ENCODE measurements around the gene CDKAL1.
"Not testable (repeated sequence)": the region's sequence is repeated elsewhere in the genome, so short reads cannot be mapped to it uniquely, and the experiment has no call there.

The CDKAL1 gene

GRCh38 chr6:20590476-20590875 is 56.2 kb downstream of the CDKAL1 start:
- H3K27ac ChIP-seq (ENCODE audit: low read depth, low read length); H3K79me2 ChIP-seq (ENCODE audit: control insufficient read depth, insufficient read depth, low read length, unreplicated experiment); H3K27me3 ChIP-seq (ENCODE audit: insufficient read depth, low read length); H3K4me1 ChIP-seq (ENCODE audit: control insufficient read depth, insufficient read depth, low read length, unreplicated experiment); H2AFZ ChIP-seq (ENCODE audit: low read length, unreplicated experiment); H3K36me3 ChIP-seq (ENCODE audit: insufficient read depth, low read length); H3K4me3 ChIP-seq (ENCODE audit: low read depth, low read length): not testable (repeated sequence)

GRCh38 chr6:20594299-20594853 is 60.1 kb downstream of the CDKAL1 start:
- H2AFZ ChIP-seq (ENCODE audit: low read length, unreplicated experiment); H3K4me3 ChIP-seq (ENCODE audit: low read depth, low read length); H3K79me2 ChIP-seq (ENCODE audit: control insufficient read depth, insufficient read depth, low read length, unreplicated experiment); H3K4me1 ChIP-seq (ENCODE audit: control insufficient read depth, insufficient read depth, low read length, unreplicated experiment); H3K27me3 ChIP-seq (ENCODE audit: insufficient read depth, low read length); H3K27ac ChIP-seq (ENCODE audit: low read depth, low read length); H3K36me3 ChIP-seq (ENCODE audit: insufficient read depth, low read length): not testable (repeated sequence)

GRCh38 chr6:20599302-20600051 is 65.2 kb downstream of the CDKAL1 start:
- H3K27me3 ChIP-seq (ENCODE audit: insufficient read depth, low read length): no peaks in the 10 kb centered on the region
- H2AFZ ChIP-seq (ENCODE audit: low read length, unreplicated experiment): no peak overlapping the region
- no peaks in the 10 kb centered on the region for H3K79me2 ChIP-seq (ENCODE audit: control insufficient read depth, insufficient read depth, low read length, unreplicated experiment)
- H3K4me1 ChIP-seq (ENCODE audit: control insufficient read depth, insufficient read depth, low read length, unreplicated experiment): no peaks in the 10 kb centered on the region
- H3K36me3 ChIP-seq (ENCODE audit: insufficient read depth, low read length): 0 out of 2 replicates have a peak, but pooled peaks cover 7% of the 10 kb centered on the region
- no peak overlapping the region for H3K4me3 ChIP-seq (ENCODE audit: low read depth, low read length)
- no peak overlapping the region for H3K27ac ChIP-seq (ENCODE audit: low read depth, low read length)

DNA sequence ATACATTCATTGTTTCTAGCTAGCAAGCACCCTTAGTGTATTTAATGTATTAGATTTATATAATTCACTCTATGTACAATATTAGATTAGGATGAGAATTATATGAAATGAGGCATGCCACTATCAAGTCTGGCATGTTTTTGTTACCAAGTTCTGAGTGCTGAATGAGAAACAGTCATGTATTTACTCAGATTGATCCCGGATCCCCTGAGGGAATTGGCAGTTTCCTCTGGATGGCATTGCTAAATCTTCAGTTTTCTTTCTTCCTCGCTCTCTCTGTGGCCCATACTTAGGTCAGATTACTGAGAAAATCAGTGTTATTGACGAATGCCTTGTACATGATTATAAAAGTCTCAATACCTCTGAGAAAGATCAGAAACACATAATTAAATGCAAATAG is 66.6 kb downstream of the CDKAL1 start:
- Histone ChIP-seq H3K4me3 (ENCODE audit: low read depth, low read length) (no peak overlapping the region), H3K27ac (ENCODE audit: low read depth, low read length) (no peak overlapping the region)

GRCh38 chr6:20604159-20604558 is 69.9 kb downstream of the CDKAL1 start:
- Histone ChIP-seq H3K4me1 (ENCODE audit: control insufficient read depth, insufficient read depth, low read length, unreplicated experiment) (no peaks in the 10 kb centered on the region), H3K27me3 (ENCODE audit: insufficient read depth, low read length) (no peaks in the 10 kb centered on the region), H2AFZ (ENCODE audit: low read length, unreplicated experiment) (no peak overlapping the region), H3K36me3 (ENCODE audit: insufficient read depth, low read length) (no peaks in the 10 kb centered on the region), H3K27ac (ENCODE audit: low read depth, low read length) (no peak overlapping the region), H3K4me3 (ENCODE audit: low read depth, low read length) (no peak overlapping the region), H3K79me2 (ENCODE audit: control insufficient read depth, insufficient read depth, low read length, unreplicated experiment) (no peaks in the 10 kb centered on the region)

More for the DNA sequence above, 66.6 kb downstream of the CDKAL1 start:
- Histone ChIP-seq H3K36me3 (ENCODE audit: insufficient read depth, low read length) (0 out of 2 replicates have a peak, but pooled peaks cover 3% of the 10 kb centered on the region), H3K4me1 (ENCODE audit: control insufficient read depth, insufficient read depth, low read length, unreplicated experiment) (no peaks in the 10 kb centered on the region), H2AFZ (ENCODE audit: low read length, unreplicated experiment) (no peak overlapping the region), H3K27me3 (ENCODE audit: insufficient read depth, low read length) (no peaks in the 10 kb centered on the region), H3K79me2 (ENCODE audit: control insufficient read depth, insufficient read depth, low read length, unreplicated experiment) (no peaks in the 10 kb centered on the region)

GRCh38 chr6:20605061-20605460 is 70.8 kb downstream of the CDKAL1 start:
- no peaks in the 10 kb centered on the region for H3K79me2 ChIP-seq (ENCODE audit: control insufficient read depth, insufficient read depth, low read length, unreplicated experiment)
- H3K36me3 ChIP-seq (ENCODE audit: insufficient read depth, low read length): no peaks in the 10 kb centered on the region
- no peak overlapping the region for H3K27ac ChIP-seq (ENCODE audit: low read depth, low read length)
- H3K4me1 ChIP-seq (ENCODE audit: control insufficient read depth, insufficient read depth, low read length, unreplicated experiment): no peaks in the 10 kb centered on the region
- H3K27me3 ChIP-seq (ENCODE audit: insufficient read depth, low read length): no peaks in the 10 kb centered on the region
- no peak overlapping the region for H3K4me3 ChIP-seq (ENCODE audit: low read depth, low read length)
- no peak overlapping the region for H2AFZ ChIP-seq (ENCODE audit: low read length, unreplicated experiment)

GRCh38 chr6:20605581-20605980 is 71.3 kb downstream of the CDKAL1 start:
- Histone ChIP-seq H3K79me2 (ENCODE audit: control insufficient read depth, insufficient read depth, low read length, unreplicated experiment) (no peaks in the 10 kb centered on the region), H3K4me1 (ENCODE audit: control insufficient read depth, insufficient read depth, low read length, unreplicated experiment) (no peaks in the 10 kb centered on the region), H3K27me3 (ENCODE audit: insufficient read depth, low read length) (no peaks in the 10 kb centered on the region), H2AFZ (ENCODE audit: low read length, unreplicated experiment) (no peak overlapping the region), H3K36me3 (ENCODE audit: insufficient read depth, low read length) (no peaks in the 10 kb centered on the region), H3K27ac (ENCODE audit: low read depth, low read length) (no peak overlapping the region), H3K4me3 (ENCODE audit: low read depth, low read length) (no peak overlapping the region)

DNA sequence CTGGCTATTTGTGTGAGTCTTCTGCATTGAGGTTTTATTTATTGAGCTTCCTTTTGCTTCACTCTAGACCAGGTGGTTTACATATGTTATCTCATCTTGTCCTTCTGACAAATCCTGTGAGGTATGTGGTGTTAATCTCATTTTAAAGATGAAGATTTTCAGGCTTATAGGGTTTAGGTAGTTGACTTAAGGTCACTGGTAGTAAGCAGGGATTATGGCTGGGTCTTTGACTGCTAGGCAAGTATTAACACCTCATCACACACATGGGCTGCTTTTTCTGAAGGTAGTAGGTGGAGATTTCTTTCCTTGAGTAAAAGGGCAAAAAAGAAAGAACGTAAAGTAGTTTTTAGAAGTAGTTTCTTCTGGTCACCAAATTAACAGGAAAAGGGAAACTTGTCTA is 72.6 kb downstream of the CDKAL1 start:
- no peak overlapping the region for H3K27ac ChIP-seq (ENCODE audit: low read depth, low read length)
- H3K27me3 ChIP-seq (ENCODE audit: insufficient read depth, low read length): no peaks in the 10 kb centered on the region
- H3K36me3 ChIP-seq (ENCODE audit: insufficient read depth, low read length): no peaks in the 10 kb centered on the region
- no peak overlapping the region for H2AFZ ChIP-seq (ENCODE audit: low read length, unreplicated experiment)
- no peak overlapping the region for H3K4me3 ChIP-seq (ENCODE audit: low read depth, low read length)
- H3K4me1 ChIP-seq (ENCODE audit: control insufficient read depth, insufficient read depth, low read length, unreplicated experiment): no peaks in the 10 kb centered on the region
- no peaks in the 10 kb centered on the region for H3K79me2 ChIP-seq (ENCODE audit: control insufficient read depth, insufficient read depth, low read length, unreplicated experiment)

DNA sequence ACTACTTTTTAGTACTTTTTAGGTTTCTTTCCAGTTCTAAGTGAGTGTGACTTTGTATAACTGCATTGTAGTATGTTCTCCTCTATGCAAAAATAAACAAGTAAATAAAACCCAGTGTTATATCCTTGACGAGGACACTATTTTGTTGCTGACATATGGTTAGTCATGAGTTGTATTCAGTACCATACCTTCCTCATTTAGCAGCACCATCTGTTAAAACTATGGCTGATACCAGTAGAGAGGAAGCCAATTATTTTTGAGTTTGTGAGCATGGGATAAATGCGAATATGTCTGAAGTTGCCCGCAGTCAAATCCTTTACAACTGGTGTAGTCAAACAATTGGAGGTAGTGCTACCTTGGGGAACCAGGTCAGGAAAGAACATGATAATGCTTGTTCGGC is 74.1 kb downstream of the CDKAL1 start:
- Histone ChIP-seq H3K27ac (ENCODE audit: low read depth, low read length) (no peak overlapping the region), H3K27me3 (ENCODE audit: insufficient read depth, low read length) (no peaks in the 10 kb centered on the region), H3K36me3 (ENCODE audit: insufficient read depth, low read length) (no peaks in the 10 kb centered on the region), H3K79me2 (ENCODE audit: control insufficient read depth, insufficient read depth, low read length, unreplicated experiment) (no peaks in the 10 kb centered on the region), H2AFZ (ENCODE audit: low read length, unreplicated experiment) (no peak overlapping the region), H3K4me3 (ENCODE audit: low read depth, low read length) (no peak overlapping the region), H3K4me1 (ENCODE audit: control insufficient read depth, insufficient read depth, low read length, unreplicated experiment) (no peaks in the 10 kb centered on the region)

DNA sequence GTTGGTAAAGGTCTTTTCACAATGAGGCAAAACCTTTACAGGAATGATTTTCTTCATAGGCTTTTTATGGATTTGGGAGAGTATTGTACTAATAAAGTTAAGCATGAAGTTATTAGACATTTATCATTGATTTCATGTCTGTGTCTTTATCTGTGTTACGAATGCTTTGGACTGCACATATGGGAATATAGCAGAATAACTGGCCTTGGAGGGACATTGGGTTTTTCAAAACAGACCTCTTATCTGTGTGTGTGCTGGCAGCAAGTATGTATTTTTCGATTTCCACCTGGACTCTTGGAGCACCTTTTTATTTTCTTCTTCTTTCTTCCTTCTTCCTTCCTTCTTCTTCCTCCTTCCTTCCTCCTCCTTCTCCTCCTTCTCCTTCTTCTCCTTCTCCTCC is 74.6 kb downstream of the CDKAL1 start:
- Histone ChIP-seq H3K79me2 (ENCODE audit: control insufficient read depth, insufficient read depth, low read length, unreplicated experiment) (no peaks in the 10 kb centered on the region), H3K27me3 (ENCODE audit: insufficient read depth, low read length) (no peaks in the 10 kb centered on the region), H3K36me3 (ENCODE audit: insufficient read depth, low read length) (no peaks in the 10 kb centered on the region), H2AFZ (ENCODE audit: low read length, unreplicated experiment) (no peak overlapping the region), H3K27ac (ENCODE audit: low read depth, low read length) (no peak overlapping the region), H3K4me3 (ENCODE audit: low read depth, low read length) (no peak overlapping the region), H3K4me1 (ENCODE audit: control insufficient read depth, insufficient read depth, low read length, unreplicated experiment) (no peaks in the 10 kb centered on the region)

GRCh38 chr6:20609924-20610323 is 75.7 kb downstream of the CDKAL1 start:
- H3K4me1 ChIP-seq (ENCODE audit: control insufficient read depth, insufficient read depth, low read length, unreplicated experiment); H3K27me3 ChIP-seq (ENCODE audit: insufficient read depth, low read length); H2AFZ ChIP-seq (ENCODE audit: low read length, unreplicated experiment); H3K79me2 ChIP-seq (ENCODE audit: control insufficient read depth, insufficient read depth, low read length, unreplicated experiment); H3K36me3 ChIP-seq (ENCODE audit: insufficient read depth, low read length); H3K27ac ChIP-seq (ENCODE audit: low read depth, low read length); H3K4me3 ChIP-seq (ENCODE audit: low read depth, low read length): not testable (repeated sequence)

All from ACC112 (cell line).